Transverse colon (tissue), 4 donors: ENCODE results near the gene VMAC.

Experiments used
- EP300 ChIP-seq: sonication (generic); formaldehyde crosslinking; IDR thresholded peaks from one replicate; pipeline ENCODE4 v1.6.1; 2017; ENCODE audit warnings: antibody characterized with exemption, low read depth
- POLR2AphosphoS5 ChIP-seq, 3 donors: sonication (generic); formaldehyde crosslinking; IDR thresholded peaks; one replicate each; pipeline ENCODE4 v1.6.1; 2016; ENCODE audit warnings: antibody characterized with exemption in 3 of 3
- TF ChIP-seq, protein P1 (sequence below), 5 experiments: fragments of 200-600 bp in 3 of 5; fragments of 450-650 bp in 2 of 5; sonication (generic) in 3 of 5; IDR thresholded peaks; 1 replicate in 2 of 5; 2 replicates in 3 of 5; pipeline ENCODE4 v1.5.1; 2016 to 2017; ENCODE audit warnings: antibody characterized with exemption in 5 of 5, inconsistent platforms in 3 of 5, mild to moderate bottlenecking in 2 of 5, moderate library complexity in 1 of 5

- TF ChIP-seq, protein P1, sequence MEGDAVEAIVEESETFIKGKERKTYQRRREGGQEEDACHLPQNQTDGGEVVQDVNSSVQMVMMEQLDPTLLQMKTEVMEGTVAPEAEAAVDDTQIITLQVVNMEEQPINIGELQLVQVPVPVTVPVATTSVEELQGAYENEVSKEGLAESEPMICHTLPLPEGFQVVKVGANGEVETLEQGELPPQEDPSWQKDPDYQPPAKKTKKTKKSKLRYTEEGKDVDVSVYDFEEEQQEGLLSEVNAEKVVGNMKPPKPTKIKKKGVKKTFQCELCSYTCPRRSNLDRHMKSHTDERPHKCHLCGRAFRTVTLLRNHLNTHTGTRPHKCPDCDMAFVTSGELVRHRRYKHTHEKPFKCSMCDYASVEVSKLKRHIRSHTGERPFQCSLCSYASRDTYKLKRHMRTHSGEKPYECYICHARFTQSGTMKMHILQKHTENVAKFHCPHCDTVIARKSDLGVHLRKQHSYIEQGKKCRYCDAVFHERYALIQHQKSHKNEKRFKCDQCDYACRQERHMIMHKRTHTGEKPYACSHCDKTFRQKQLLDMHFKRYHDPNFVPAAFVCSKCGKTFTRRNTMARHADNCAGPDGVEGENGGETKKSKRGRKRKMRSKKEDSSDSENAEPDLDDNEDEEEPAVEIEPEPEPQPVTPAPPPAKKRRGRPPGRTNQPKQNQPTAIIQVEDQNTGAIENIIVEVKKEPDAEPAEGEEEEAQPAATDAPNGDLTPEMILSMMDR (IDR thresholded peaks at IDR 0.05): no peak
- TF ChIP-seq EP300: no peak
- TF ChIP-seq POLR2AphosphoS5 (IDR thresholded peaks at IDR 0.05): no peak
These were observed 11.8 kb upstream of the VMAC start for GRCh38 chr19:5892772-5893275.
